Peyer's patch (tissue), 4 donors: Measurements from ENCODE around the gene CREB3L2. TPM values are rescaled to one million over a fixed set of nuclear protein-coding genes. Genes with fewer than 3 reads are reported as not detected.

ENCODE experiments used
- DNase-seq, 3 donors: peaks; one replicate each; pipeline ENCODE4 v3.0.0-alpha.2; 2017 to 2019
- H3K27ac ChIP-seq, 4 donors: fragments of 200-600 bp; sonication (generic); one replicate each; pipeline ENCODE4 v1.5.1; 2016 to 2019
- H3K27me3 ChIP-seq, 2 donors: fragments of 200-600 bp; sonication (generic); one replicate each; pipeline ENCODE4 v1.5.1; 2019
- H3K36me3 ChIP-seq, 3 donors: fragments of 200-600 bp; sonication (generic); one replicate each; pipeline ENCODE4 v1.5.1; 2016 to 2019
- H3K4me1 ChIP-seq, 4 donors: fragments of 200-600 bp; sonication (generic); one replicate each; pipeline ENCODE4 v1.5.1; 2016 to 2019
- H3K4me3 ChIP-seq, 4 donors: fragments of 200-600 bp; sonication (generic); 1 replicate in 3 of 4; 2 replicates in 1 of 4; pipeline ENCODE4 v1.5.1; 2016 to 2019; ENCODE audit warnings: mild to moderate bottlenecking in 1 of 4
- H3K9me3 ChIP-seq, 4 donors: fragments of 200-600 bp; sonication (generic); one replicate each; pipeline ENCODE4 v1.5.1; 2016 to 2019; ENCODE audit warnings: mild to moderate bottlenecking in 1 of 4
- CTCF ChIP-seq, 6 experiments: fragments of 450-650 bp in 4 of 6; fragments of 200-600 bp in 2 of 6; sonication (generic) in 1 of 6; IDR thresholded peaks; one replicate each; pipeline ENCODE4 v1.5.1; 2017 to 2019; ENCODE audit warnings: antibody characterized with exemption in 6 of 6, mild to moderate bottlenecking in 3 of 6, moderate library complexity in 1 of 6
- POLR2A ChIP-seq, 2 donors: fragments of 450-650 bp; IDR thresholded peaks; one replicate each; pipeline ENCODE4 v1.5.1; 2017; ENCODE audit warnings: antibody characterized with exemption in 2 of 2, mild to moderate bottlenecking in 2 of 2, moderate library complexity in 2 of 2
- total RNA-seq, 4 donors: library from RNA; depleted of rRNA; stranded (reverse); fragments of >200 nt; gene quantifications; one replicate each; pipeline ENCODE4 v1.1.0, GENCODE V29; 2016

The CREB3L2 gene
- total RNA-seq, 4 donors from 2014 or later = 20.6 to 42.7 (median 33.6) TPM

GRCh38 chr7:137844677-137845425, 157.0 kb downstream of the CREB3L2 start:
- Histone ChIP-seq H3K27me3 (peaks cover 0 to 8% of the 10 kb centered on the region in 2 donors), H3K4me1 (peaks cover 0 to 6% (median 2%) of the 10 kb centered on the region in 4 donors), H3K4me3 (no peak overlapping the region), H3K27ac (no peak overlapping the region), H3K9me3 (no peaks in the 10 kb centered on the region), H3K36me3 (no peaks in the 10 kb centered on the region)
- no peak for DNase-seq
- TF ChIP-seq CTCF (IDR thresholded peaks at IDR 0.05) (no peak), POLR2A (IDR thresholded peaks at IDR 0.05) (no peak)

GRCh38 chr7:137839903-137840779, 161.7 kb downstream of the CREB3L2 start:
- H3K27me3 ChIP-seq = no peaks in the 10 kb centered on the region
- no peaks in the 10 kb centered on the region for H3K36me3 ChIP-seq
- no peak overlapping the region for H3K27ac ChIP-seq
- no peaks in the 10 kb centered on the region for H3K9me3 ChIP-seq
- H3K4me3 ChIP-seq = no peak overlapping the region
- TF ChIP-seq CTCF (IDR thresholded peaks at IDR 0.05) (no peak), POLR2A (IDR thresholded peaks at IDR 0.05) (no peak)
- H3K4me1 ChIP-seq = no peaks in the 10 kb centered on the region
- no peak for DNase-seq

- Histone ChIP-seq H3K27ac (no peak overlapping the region), H3K36me3 (no peaks in the 10 kb centered on the region), H3K9me3 (no peaks in the 10 kb centered on the region), H3K4me1 (no peaks in the 10 kb centered on the region), H3K4me3 (no peak overlapping the region), H3K27me3 (no peaks in the 10 kb centered on the region)
- DNase-seq = no peak
- TF ChIP-seq POLR2A (IDR thresholded peaks at IDR 0.05) = no peak
- TF ChIP-seq CTCF (IDR thresholded peaks at IDR 0.05) = no peak
These were observed 163.1 kb downstream of the CREB3L2 start for GRCh38 chr7:137838706-137839315.

- no peak for TF ChIP-seq POLR2A (IDR thresholded peaks at IDR 0.05)
- TF ChIP-seq CTCF (IDR thresholded peaks at IDR 0.05) = no peak
- Histone ChIP-seq H3K27me3 (no peaks in the 10 kb centered on the region), H3K4me3 (no peak overlapping the region), H3K36me3 (no peaks in the 10 kb centered on the region), H3K27ac (no peak overlapping the region), H3K9me3 (peaks cover 0 to 13% (median 6%) of the 10 kb centered on the region in 4 donors), H3K4me1 (no peaks in the 10 kb centered on the region)
- DNase-seq = no peak
These were observed 165.3 kb downstream of the CREB3L2 start for GRCh38 chr7:137836541-137836940.

GRCh38 chr7:137836113-137836509, 165.8 kb downstream of the CREB3L2 start:
- Histone ChIP-seq H3K36me3 (no peaks in the 10 kb centered on the region), H3K27ac (no peak overlapping the region), H3K4me1 (no peaks in the 10 kb centered on the region), H3K4me3 (no peak overlapping the region), H3K9me3 (peaks cover 0 to 13% (median 6%) of the 10 kb centered on the region in 4 donors), H3K27me3 (no peaks in the 10 kb centered on the region)
- TF ChIP-seq POLR2A (IDR thresholded peaks at IDR 0.05) (no peak), CTCF (IDR thresholded peaks at IDR 0.05) (no peak)
- no peak for DNase-seq
